HepG2 (cell line): ENCODE measurements around the gene ULK4. TPM values are rescaled to one million over a fixed set of nuclear protein-coding genes. Genes with fewer than 3 reads are reported as not detected.
A peak's percentile ranks its signal among the peaks of the same experiment; 100 is the strongest.

ENCODE experiments used
- HNF4G ChIP-seq, 2 experiments: sonication (generic) in 1 of 2; formaldehyde crosslinking in 1 of 2; IDR thresholded peaks; 2 replicates each; pipeline versions ENCODE4 v1.4.0 to v1.6.1; 2011 to 2020; ENCODE audit warnings: borderline replicate concordance in 2 of 2, low read depth in 2 of 2, mild to moderate bottlenecking in 2 of 2, low read length in 1 of 2, missing genetic modification reagents in 1 of 2, moderate library complexity in 1 of 2
- MLX ChIP-seq: IDR thresholded peaks from 2 replicates; pipeline ENCODE4 v1.6.1; 2016
- NFIC ChIP-seq: IDR thresholded peaks from 2 replicates; pipeline ENCODE4 v1.6.1; 2012; ENCODE audit warnings: mild to moderate bottlenecking, low read length, inconsistent platforms
- ONECUT2 ChIP-seq: sonication (generic); formaldehyde crosslinking; IDR thresholded peaks from 2 replicates; pipeline ENCODE4 v1.4.0; 2020; ENCODE audit warnings: missing genetic modification reagents
- PPARG ChIP-seq: conservative IDR thresholded peaks from 2 replicates; pipeline ENCODE4 v1.6.1; 2016; ENCODE audit warnings: missing biosample characterization, missing genetic modification reagents
- TCF7 ChIP-seq: sonication (generic); IDR thresholded peaks from 2 replicates; pipeline ENCODE4 v1.6.1; 2016; ENCODE audit warnings: antibody characterized with exemption, low read depth
- ZFY ChIP-seq: sonication (generic); formaldehyde crosslinking; IDR thresholded peaks from 2 replicates; pipeline ENCODE4 v1.4.0; 2020; ENCODE audit warnings: missing genetic modification reagents
- ZNF281 ChIP-seq: sonication (generic); formaldehyde crosslinking; IDR thresholded peaks from 2 replicates; pipeline ENCODE4 v1.4.0; 2020; ENCODE audit warnings: missing genetic modification reagents, borderline replicate concordance
- ZNF326 ChIP-seq: sonication (generic); formaldehyde crosslinking; IDR thresholded peaks from 2 replicates; pipeline ENCODE4 v1.4.0; 2020; ENCODE audit warnings: missing genetic modification reagents, borderline replicate concordance
- ZSCAN21 ChIP-seq: sonication (generic); formaldehyde crosslinking; IDR thresholded peaks from 2 replicates; pipeline ENCODE4 v1.8.0; 2022; ENCODE audit warnings: mild to moderate bottlenecking, missing genetic modification reagents, moderate library complexity, borderline replicate concordance
- polyA plus RNA-seq, 8 experiments: library from polyadenylated mRNA; depleted of rRNA in 3 of 8; stranded (reverse) in 7 of 8; unstranded in 1 of 8; fragments of >200 nt; fragmentation: Illumina TruSeq in 4 of 8; extraction: Trizol in 4 of 8; gene quantifications; 2 replicates each; pipeline versions ENCODE4 v1.2.1 to v1.2.3, GENCODE V29; 2011 to 2016; ENCODE audit warnings: low read depth in 4 of 8, missing spikeins in 1 of 8, mixed read lengths in 1 of 8; ENCODE audit not compliant: insufficient read depth in 1 of 8
- total RNA-seq, 5 experiments: library from RNA; depleted of rRNA; stranded (reverse); fragments of >200 nt; fragmentation: Illumina TruSeq; extraction: Trizol; gene quantifications; 2 replicates each; pipeline ENCODE4 v1.2.3, GENCODE V29; 2016; ENCODE audit warnings: low read depth in 1 of 5

Gene ULK4
- total and polyA plus RNA-seq, 2 of the 13 experiments (the other 11 are each of a cell fraction or from before 2014, with no cell fraction given) = 6.7 to 11.8 TPM

- TF ChIP-seq ZNF281 (CRISPR knock-in tag) (peak; percentile 37; the same call in 1 of the 2 replicates), TCF7 (peak; percentile 81), ONECUT2 (CRISPR knock-in tag) (peak; percentile 71; the same call in 1 of the 2 replicates), NFIC (peak; percentile 59; the same call in 1 of the 2 replicates), HNF4G (IDR thresholded peaks at IDR 0.05; ENCODE audit: borderline replicate concordance, low read depth, low read length) (peak; percentile 73), HNF4G (CRISPR knock-in tag; IDR thresholded peaks at IDR 0.05; ENCODE audit: borderline replicate concordance, low read depth) (peak; percentile 83; the same call in 1 of the 2 replicates), PPARG (CRISPR knock-in tag) (peak; percentile 63), MLX (CRISPR knock-in tag) (peak; percentile 77; the same call in 1 of the 2 replicates), ZFY (CRISPR knock-in tag) (0 out of 2 replicates have a peak, but pooled peaks have one; percentile 21), ZSCAN21 (CRISPR knock-in tag) (no peak), ZNF326 (CRISPR knock-in tag) (no peak)
Observed at GRCh38 chr3:41363830-41364523, 597.9 kb downstream of the ULK4 start (continued).
